HL-60/S4 (cell line): ENCODE data around the gene CNTNAP2.
"Not testable (repeated sequence)": the region's sequence is repeated elsewhere in the genome, so short reads cannot be mapped to it uniquely, and the experiment has no call there.

Experiments
- in situ Hi-C: fragments of 300-500 bp; cut with MboI; formaldehyde crosslinking; loops from 2 replicates; pipeline ENCODE4 v1.14.3; 2022; ENCODE audit warnings: low sequenced_read_pairs

Gene CNTNAP2

GRCh38 chr7:146865696-146866095 lies 749.1 kb downstream of the CNTNAP2 start:
- in situ Hi-C loops, result no loop called here

GRCh38 chr7:146874722-146875121 lies 758.1 kb downstream of the CNTNAP2 start:
- in situ Hi-C loops, result no loop called here

- in situ Hi-C loops, result no loop called here
These were observed 758.7 kb downstream of the CNTNAP2 start for GRCh38 chr7:146875237-146875785.

- in situ Hi-C loops, result no loop called here
These were observed 759.4 kb downstream of the CNTNAP2 start for GRCh38 chr7:146875981-146876380.

GRCh38 chr7:146876411-146876810 lies 759.8 kb downstream of the CNTNAP2 start:
- in situ Hi-C loops, result no loop called here

- in situ Hi-C loops, result no loop called here
These were observed 762.3 kb downstream of the CNTNAP2 start for GRCh38 chr7:146878901-146879300.

- in situ Hi-C loops, result no loop called here
These were observed 768.6 kb downstream of the CNTNAP2 start for GRCh38 chr7:146885231-146885630.

GRCh38 chr7:146889806-146890555 lies 773.4 kb downstream of the CNTNAP2 start:
- in situ Hi-C loops, result no loop called here

- in situ Hi-C loops, result no loop called here
These were observed 775.5 kb downstream of the CNTNAP2 start for GRCh38 chr7:146892151-146892550.

- in situ Hi-C loops, result no loop called here
These were observed 778.3 kb downstream of the CNTNAP2 start for GRCh38 chr7:146894927-146895326.

- in situ Hi-C loops, result no loop called here
These were observed 785.7 kb downstream of the CNTNAP2 start for GRCh38 chr7:146902266-146902665.

GRCh38 chr7:146902728-146903127 lies 786.1 kb downstream of the CNTNAP2 start:
- in situ Hi-C loops, result no loop called here

GRCh38 chr7:146905746-146906145 lies 789.1 kb downstream of the CNTNAP2 start:
- in situ Hi-C loops, result not testable (repeated sequence)

- in situ Hi-C loops, result no loop called here
These were observed 806.2 kb downstream of the CNTNAP2 start for GRCh38 chr7:146922782-146923181.

- in situ Hi-C loops, result no loop called here
These were observed 810.2 kb downstream of the CNTNAP2 start for GRCh38 chr7:146926841-146927240.

- in situ Hi-C loops, result no loop called here
These were observed 821.2 kb downstream of the CNTNAP2 start for GRCh38 chr7:146937836-146938235.

- in situ Hi-C loops, result no loop called here
These were observed 826.9 kb downstream of the CNTNAP2 start for GRCh38 chr7:146943483-146943882.

GRCh38 chr7:146948703-146949102 lies 832.1 kb downstream of the CNTNAP2 start:
- in situ Hi-C loops, result no loop called here

GRCh38 chr7:146956321-146956720 lies 839.7 kb downstream of the CNTNAP2 start:
- in situ Hi-C loops, result no loop called here

- in situ Hi-C loops, result no loop called here
These were observed 840.3 kb downstream of the CNTNAP2 start for GRCh38 chr7:146956853-146957252.

- in situ Hi-C loops, result no loop called here
These were observed 844.3 kb downstream of the CNTNAP2 start for GRCh38 chr7:146960773-146961391.

- in situ Hi-C loops, result no loop called here
These were observed 845.0 kb downstream of the CNTNAP2 start for GRCh38 chr7:146961617-146962016.
